GM04504 (cell line): ENCODE measurements around the gene L1TD1.
"Not testable (repeated sequence)": the region's sequence is repeated elsewhere in the genome, so short reads cannot be mapped to it uniquely, and the experiment has no call there.

Experiments used
- DNase-seq: peaks from one replicate; pipeline ENCODE4 v3.0.0-alpha.2; 2012; ENCODE audit warnings: low read depth

Gene L1TD1, protein sequence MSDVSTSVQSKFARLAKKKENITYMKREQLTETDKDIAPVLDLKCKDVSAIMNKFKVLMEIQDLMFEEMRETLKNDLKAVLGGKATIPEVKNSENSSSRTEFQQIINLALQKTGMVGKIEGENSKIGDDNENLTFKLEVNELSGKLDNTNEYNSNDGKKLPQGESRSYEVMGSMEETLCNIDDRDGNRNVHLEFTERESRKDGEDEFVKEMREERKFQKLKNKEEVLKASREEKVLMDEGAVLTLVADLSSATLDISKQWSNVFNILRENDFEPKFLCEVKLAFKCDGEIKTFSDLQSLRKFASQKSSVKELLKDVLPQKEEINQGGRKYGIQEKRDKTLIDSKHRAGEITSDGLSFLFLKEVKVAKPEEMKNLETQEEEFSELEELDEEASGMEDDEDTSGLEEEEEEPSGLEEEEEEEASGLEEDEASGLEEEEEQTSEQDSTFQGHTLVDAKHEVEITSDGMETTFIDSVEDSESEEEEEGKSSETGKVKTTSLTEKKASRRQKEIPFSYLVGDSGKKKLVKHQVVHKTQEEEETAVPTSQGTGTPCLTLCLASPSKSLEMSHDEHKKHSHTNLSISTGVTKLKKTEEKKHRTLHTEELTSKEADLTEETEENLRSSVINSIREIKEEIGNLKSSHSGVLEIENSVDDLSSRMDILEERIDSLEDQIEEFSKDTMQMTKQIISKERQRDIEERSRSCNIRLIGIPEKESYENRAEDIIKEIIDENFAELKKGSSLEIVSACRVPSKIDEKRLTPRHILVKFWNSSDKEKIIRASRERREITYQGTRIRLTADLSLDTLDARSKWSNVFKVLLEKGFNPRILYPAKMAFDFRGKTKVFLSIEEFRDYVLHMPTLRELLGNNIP

DNA sequence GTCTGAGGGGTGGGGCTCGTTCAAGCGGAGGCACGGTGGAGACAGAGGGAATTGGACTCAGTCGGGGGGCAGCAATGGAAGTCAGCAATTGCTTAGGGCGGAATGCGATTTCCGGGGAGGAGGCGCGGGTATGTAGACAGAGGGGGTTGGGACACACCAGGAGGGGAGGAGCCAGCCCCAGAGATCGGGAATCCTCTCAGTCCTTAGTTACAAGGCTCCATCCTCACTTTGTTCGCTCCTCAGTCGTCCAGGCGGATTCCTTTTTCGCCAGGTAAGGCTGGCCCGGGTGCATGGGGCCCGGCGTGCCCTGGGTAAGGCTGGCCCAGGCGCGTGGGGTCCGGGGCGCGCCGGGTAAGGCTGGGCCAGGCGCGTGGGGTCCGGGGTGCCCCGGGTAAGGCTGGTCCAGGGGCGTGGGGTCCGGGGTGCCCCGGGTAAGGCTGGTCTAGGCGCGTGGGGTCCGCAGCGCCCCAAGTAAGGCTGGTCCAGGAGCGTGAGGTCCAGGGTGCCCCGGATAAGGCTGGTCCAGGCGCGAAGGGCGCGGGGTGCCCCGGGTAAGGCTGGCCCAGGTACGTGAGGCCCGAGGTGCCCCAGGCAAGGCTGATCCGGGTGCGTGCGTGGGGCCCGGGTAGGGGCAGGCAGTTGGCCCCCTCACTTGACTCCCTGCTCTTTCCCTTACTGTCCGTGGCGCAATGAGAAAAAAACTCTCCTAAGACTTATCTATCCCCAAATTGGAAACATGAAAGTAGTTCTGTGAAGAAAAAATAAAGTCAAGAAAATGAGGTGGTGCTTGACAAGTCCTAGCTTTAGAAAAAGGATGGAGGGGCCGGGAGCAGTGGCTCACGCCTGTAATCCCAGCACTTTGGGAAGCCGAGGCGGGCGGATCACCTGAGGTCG lies at the start of gene L1TD1:
L1TD1 (plus strand) TSS at position 199 of the 894 bp plus-strand sequence. CDS start 11,780 bp downstream, outside the sequence.
- DNase-seq: no peak

DNA sequence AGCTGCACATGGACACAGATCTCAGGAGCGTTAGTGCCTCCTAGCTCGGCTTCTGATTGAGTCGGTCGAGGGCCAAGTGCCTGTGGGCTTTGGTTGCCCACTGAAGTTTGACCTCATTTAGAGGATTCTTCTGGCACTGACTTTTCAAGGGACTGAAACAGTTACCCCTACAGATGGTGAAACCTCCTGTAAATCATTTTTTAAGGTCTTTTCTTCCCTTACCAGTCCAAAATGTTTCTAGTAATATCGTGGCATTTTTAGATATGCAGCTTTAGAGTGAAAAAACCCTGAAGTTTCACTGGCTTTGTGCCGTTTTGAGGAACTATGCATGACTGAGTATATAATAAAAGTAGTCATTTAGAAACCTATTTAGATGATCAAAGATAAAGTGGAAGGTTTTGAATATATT lies 34.7 kb upstream of the L1TD1 start:
- DNase-seq: no peak

DNA sequence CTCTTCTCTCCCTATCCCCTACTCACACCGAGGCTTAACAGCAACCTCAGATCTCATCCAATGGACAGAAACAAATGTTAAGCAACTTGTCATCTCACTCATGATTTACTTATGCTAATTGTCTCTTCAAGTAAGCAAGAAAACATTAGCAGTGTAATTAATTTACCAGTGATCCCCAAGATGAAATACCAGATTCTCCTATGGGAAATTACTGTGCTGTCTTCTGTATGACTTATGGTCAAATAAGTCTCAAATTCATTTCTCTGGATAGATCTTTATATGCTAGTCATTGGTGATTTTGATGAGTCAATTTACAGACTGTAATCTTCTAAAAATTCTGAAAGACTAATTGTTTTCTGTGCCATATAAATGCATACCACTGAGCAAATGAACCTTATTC lies 32.9 kb upstream of the L1TD1 start:
- no peak for DNase-seq

DNA sequence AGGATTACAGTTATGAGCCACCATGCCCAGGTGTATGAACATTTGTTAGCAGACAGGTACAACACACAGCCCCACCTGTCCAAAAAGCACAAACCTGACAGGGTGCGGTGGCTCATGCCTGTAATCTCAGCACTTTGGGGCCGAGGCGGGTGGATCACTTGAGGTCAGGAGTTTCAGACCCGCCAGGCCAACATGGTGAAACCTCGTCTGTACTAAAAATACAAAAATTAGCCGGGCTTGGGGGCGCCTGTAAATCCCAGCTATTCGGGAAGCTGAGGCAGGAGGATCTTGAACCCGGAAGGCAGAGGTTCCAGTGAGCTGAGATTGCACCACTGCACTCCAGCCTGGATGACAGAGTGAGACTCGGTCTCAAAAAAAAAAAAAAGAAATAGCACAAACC lies 24.3 kb upstream of the L1TD1 start:
- not testable (repeated sequence) for DNase-seq

DNA sequence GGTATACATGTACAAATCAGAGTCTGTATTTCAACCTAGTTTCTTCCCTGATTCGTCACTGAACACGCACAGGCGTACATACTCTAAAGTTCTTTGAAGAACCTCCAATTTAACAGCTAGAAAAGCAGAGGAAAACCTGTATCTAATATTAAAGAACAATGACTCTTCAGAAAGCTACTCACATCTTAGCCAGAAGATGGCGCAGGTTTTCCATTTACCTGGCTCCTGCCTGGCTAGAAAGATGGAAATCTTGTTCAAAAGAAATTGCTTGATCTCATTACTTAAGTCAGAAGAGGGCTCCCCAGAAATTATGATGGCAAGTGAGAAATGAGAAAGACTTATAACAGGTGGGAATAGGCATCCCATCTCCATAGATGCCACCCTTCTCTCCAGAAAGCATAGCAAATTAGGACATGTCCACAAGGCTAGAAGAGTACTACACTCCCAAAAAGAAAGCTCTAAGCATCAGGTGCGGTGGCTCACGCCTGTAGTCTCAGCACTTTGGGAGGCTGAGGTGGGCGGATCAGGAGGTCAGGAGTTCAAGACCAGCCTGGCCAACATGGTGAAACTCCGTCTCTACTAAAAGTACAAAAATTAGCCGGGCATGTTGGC lies 19.0 kb upstream of the L1TD1 start:
- peak; percentile 28 for DNase-seq

DNA sequence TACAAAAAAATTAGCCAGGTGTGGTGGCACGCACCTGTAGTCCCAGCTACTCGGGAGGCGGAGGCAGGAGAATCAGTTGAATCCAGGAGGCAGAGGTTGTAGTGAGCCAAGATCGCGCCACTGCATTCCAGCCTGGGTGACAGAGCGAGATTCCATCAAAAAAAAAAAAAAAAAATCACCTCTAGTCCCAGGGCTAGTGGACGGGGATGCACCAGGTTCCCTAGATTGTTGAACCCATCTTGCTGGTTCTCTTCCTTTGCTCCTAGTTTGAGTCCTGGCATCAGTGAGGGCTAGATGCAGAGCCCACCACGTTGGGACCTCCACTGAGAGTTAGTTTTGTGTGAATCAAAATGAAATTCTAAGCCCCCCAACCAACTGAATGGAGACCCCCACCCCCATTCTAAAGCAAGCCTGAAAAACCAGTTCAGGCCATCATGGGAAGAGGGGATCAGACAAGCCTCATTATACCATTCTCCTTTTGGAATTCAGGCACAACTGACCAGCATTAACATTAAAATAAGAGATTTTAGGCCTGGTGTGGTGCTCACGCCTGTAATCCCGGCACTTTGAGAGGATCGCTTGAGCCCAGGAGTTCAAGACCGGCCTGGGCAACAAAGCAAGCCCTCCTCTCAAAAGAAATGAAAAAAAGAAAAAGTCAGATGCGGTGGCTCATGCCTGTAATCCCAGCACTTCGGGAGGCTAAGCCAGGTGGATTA lies 17.9 kb upstream of the L1TD1 start:
- no peak for DNase-seq

DNA sequence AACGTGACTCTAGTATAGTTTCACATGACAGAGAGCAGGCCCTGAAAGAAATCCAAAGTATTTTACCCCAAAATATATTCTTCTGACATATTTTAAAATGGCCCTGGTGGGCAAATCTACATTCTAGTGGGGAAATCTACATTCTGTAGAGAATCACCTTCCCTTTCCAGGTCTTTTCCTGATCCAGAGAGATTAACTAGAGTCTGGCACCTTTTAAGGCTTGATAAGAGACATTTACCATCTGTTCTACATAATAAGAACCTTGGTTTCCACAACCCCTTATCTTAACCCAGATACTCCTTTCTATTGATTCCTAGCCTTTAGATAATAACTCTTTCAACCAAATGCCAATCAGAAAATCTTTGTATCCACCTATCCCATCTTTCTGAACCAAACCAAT lies 17.0 kb upstream of the L1TD1 start:
- no peak for DNase-seq

DNA sequence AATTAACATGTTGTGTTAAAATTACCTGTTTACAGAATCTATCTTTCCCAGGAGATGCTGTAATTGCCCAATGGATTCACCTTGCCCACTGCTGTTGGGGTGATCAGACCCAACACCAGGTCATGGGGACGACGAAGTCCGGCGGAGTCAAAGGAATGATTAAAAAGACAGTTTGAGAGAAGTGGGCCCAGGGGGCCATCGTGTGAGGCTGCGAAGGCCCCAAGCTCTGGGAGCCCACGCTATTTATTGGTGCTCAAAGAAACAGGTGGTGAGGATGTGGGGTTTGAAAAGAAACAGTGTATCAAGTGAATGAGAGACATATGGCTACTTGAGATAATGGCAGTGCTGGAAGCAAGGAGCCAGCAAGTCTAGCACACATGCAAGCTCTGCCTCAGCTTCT lies 16.3 kb upstream of the L1TD1 start:
- no peak for DNase-seq

DNA sequence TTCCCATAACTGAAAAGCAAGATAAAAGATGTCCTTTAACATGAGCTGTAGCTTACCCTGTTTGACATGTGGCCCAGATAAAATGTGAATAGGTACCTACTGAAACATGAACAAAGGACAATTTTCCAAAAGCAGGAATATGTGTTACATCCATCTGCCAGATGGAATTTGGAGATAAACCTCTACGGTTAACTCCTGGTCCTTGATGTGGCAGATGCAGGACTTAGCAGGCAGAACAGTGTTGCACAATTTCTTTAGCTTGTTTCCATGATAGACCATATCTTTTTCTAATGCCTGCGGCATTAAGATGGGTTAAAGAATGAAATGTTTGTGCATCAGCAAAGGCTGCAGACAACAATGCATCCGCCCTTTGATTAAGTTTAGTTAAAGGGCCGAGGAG lies 14.6 kb upstream of the L1TD1 start:
- not testable (repeated sequence) for DNase-seq

DNA sequence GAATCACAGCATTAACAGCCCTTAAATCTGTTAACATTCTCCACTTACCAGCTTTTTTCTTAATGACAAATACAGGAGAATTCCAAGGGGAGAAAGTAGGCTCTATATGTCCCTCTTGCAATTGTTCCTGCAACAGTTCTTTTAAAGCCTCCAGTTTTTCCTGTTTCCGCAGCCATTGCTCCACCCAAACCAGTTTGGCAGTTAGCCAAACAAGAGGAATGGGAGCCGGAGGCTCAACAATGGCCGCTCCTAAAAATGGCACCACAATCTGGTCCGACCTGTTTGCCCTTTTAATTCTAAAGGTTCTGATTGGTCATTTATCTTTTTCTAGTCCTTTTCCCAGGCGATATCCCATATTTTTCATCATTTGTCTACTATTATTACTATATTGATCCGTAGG lies 14.0 kb upstream of the L1TD1 start:
- no peak for DNase-seq

DNA sequence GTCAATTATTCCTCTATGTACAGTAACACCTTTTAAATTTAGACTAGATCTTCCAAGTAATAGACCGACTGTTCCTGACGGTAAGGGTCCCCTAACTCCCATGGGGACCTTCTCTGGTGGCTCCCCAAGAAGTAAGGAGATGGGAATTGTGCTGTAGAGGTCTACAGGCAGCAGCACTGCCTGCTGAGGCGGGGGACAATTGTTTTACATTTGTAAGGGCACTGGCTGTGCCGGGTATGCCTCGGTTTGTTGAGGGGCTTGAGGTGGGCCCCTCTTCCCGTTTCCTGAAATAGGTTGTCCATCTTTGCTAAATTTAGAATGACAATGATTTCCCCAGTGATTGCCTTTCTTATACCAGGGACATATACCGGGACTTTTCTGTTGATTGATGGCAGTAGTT lies 13.1 kb upstream of the L1TD1 start:
- no peak for DNase-seq

DNA sequence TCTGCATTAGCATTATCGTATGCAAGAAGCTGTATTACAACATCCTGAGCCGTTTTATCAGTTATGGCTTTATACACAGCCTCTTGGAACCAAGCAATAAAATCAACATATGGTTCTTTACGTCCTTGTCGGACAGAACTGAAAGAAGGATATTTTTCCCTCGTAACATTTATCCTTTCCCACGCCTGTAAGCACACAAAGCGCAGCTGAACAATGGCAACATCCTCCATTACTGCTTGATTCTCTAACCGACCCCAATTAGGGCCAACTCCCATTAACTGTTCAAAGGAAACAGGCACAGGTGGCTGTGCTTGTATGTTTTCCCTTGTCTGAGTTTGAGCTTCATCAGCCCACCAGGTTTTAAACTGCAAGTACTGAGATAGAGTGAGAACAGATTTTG lies 12.5 kb upstream of the L1TD1 start:
- not testable (repeated sequence) for DNase-seq

DNA sequence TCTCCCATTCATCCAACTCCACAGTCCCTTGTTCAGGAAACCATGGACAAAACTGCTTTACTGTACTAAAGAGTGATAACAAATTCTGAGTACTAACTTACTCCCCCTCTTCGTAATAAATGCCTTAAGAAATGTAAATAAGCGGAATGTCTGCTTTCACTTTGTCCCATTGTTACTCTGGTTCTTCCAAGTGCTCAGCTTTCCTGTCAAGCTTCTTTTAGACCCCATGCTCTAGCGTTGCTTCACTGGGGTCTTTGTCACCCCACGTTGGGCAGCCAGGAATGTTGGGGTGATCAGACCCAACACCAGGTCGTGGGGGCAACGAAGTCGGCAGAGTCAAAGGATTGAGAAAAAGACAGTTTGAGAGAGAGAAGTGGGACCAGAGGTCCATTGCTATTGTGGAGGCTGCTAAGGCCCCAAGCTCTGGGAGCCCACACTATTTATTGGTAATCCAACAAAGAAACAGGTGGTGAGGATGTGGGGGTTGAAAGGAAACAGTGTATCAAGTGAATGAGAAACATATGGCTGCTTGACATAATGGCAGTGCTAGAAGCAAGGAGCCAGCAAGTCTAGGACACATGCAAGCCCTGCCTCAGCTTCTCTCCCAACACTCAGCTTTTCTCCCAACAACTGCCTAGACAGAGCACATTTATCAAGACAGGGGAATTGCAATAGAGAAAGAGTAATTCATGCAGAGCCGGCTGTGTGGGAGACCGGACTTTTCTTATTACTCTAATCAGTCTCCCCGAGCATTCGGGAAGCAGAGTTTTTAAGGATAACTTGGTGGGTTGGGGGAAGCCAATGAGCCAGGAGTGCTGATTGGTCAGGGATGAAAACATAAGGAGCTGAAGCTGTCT lies 11.3 kb upstream of the L1TD1 start:
- DNase-seq: not testable (repeated sequence)

DNA sequence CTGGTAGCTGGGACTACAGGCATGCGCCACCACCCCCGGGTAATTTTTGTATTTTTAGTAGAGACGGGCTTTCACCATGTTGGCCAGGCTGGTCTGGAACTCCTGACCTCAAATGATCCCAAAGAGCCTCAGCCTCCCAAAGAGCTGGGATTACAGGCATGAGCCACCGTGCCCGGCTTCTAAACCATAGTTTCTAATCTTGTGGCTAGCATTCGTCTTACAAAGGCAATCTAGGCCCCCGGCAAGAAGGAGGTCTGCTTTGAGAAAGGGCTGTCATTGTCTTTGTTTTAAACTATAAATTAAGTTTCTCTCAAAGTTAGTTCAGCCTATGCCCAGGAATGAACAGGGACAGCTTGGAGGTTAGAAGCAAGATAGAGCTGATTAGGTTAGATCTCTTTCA lies 10.3 kb upstream of the L1TD1 start:
- no peak for DNase-seq

DNA sequence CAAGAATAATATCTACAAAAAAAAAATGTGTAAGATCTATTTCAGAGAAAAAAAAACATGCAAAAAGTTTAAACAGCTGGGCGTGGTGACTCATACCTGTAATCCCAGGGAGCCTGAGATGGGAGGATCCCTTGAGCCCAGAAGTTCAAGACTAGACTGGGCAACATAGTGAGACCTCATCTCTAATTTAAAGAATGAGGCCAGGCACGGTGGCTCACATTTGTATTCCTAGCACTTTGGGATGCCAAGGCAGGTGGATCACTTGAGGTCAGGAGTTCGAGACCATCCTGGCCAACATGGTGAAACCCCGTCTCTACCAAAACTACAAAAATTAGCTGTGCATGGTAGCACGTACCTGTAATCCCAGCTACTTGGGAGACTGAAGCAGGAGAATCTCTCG lies 9.4 kb upstream of the L1TD1 start:
- DNase-seq: not testable (repeated sequence)

DNA sequence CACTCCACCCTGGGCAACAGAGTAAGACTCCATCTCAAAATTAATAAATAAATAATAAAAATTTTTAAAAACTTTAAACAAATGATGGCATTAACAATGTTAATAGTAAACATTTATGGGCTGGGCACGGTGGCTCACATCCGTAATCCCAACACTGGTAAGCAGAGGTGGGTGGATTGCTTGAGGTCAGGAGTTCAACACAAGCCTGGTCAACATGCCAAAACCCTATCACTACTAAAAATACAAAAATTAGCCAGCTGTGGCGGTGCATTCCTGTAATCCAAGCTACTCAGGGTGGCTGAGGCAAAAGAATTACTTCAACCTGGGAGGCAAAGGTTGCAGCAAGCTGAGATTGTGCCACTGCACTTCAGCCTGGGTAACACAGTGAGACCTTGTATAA lies 9.0 kb upstream of the L1TD1 start:
- no peak for DNase-seq

DNA sequence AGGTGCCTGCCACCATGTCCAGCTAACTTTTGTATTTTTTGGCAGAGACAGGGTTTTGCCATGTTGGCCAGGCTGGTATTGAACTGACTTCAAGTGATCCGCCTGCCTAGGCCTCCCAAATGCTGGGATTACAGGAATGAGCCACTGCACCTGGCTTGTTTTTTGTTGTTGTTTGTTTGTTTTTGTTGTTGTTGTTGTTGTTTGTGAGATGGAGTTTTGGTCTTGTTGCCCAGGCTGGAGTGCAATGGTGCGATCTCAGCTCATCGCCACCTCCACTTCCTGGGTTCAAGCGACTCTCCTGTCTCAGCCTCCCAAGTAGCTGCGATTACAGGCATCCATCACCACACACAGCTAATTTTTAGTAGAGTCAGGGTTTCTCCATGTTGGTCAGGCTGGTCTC lies 7.1 kb upstream of the L1TD1 start:
- no peak for DNase-seq

DNA sequence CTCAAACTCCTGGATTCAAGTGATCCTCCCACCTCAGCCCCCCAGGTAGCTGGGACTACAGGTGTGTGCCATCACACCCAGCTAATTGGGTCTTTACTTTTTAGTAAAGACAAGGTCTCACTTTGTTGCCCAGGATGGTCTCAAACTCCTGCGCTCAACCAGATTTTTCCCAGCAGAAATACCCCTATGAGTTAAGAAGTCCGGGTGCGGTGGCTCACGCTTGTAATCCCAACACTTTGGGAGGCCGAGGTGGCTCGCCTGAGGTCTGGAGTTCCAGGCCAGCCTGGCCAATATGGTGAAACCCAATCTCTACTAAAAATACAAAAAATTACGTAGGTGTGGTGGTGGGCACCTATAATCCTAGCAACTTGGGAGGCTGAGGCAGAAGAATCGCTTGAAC lies 6.5 kb upstream of the L1TD1 start:
- DNase-seq: no peak

DNA sequence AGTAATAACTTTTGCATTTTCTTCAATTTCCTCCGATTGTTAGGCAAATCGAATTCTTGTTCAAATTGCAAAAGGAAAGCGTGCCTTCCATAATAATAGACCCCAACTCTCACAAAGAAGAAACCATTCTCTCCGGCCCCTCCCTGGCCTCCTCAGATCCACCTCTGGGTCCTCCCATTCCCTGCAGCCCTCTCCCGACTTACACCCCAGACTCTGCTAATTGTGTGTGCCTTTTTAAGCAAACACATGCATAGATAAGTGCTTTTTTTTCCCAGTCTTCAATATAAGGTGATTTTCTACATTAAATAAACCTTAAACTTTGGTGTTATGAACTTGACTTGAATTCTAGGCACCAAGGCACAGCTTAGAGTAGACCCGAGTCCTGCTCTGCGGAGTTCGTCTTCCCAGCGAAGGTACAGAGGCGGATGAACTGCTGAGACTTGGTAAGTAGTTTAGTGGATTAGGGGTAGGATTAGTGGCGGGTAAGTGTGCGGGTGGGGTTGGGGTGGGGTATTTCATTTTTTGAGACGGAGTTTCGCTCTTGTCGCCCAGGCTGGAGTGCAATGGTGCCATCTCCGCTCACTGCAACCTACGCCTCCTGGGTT lies 1.5 kb downstream of the L1TD1 start:
- DNase-seq: no peak
